Bronchial epithelial cell (primary cell): ENCODE results near the gene PROKR2. TPM values are rescaled to one million over a fixed set of nuclear protein-coding genes. Genes with fewer than 3 reads are reported as not detected.

Source experiments
- DNase-seq: peaks from one replicate; pipeline ENCODE4 v3.0.0-alpha.2; 2010; ENCODE audit warnings: low read depth
- FAIRE-seq: peaks from 2 replicates; lab custom pipeline; 2011; peaks lifted over from hg19 to GRCh38; lab: Jason Lieb, UNC
- H3K27me3 ChIP-seq: 2 replicates; pipeline ENCODE4 v1.5.1; 2011; ENCODE audit warnings: low read length; ENCODE audit not compliant: control insufficient read depth, insufficient read depth
- H3K36me3 ChIP-seq: 2 replicates; pipeline ENCODE4 v1.5.1; 2011; ENCODE audit warnings: low read length; ENCODE audit not compliant: control insufficient read depth, insufficient read depth
- H3K4me3 ChIP-seq: 2 replicates; pipeline ENCODE4 v1.5.1; 2011; ENCODE audit warnings: mild to moderate bottlenecking, low read depth, low read length, control low read depth
- total RNA-seq: library from RNA; depleted of rRNA; stranded (reverse); fragments of >200 nt; gene quantifications from 2 replicates; pipeline ENCODE4 v1.2.1, GENCODE V29; 2014
- TF ChIP-seq, protein P1 (sequence below): IDR thresholded peaks from 2 replicates; pipeline ENCODE4 v1.5.1; 2011; ENCODE audit warnings: mild to moderate bottlenecking, moderate library complexity, low read length, control low read depth, inconsistent platforms; ENCODE audit not compliant: insufficient read depth, severe bottlenecking

Gene PROKR2
- total RNA-seq, 1 donor from 2014 or later, result not detected

DNA sequence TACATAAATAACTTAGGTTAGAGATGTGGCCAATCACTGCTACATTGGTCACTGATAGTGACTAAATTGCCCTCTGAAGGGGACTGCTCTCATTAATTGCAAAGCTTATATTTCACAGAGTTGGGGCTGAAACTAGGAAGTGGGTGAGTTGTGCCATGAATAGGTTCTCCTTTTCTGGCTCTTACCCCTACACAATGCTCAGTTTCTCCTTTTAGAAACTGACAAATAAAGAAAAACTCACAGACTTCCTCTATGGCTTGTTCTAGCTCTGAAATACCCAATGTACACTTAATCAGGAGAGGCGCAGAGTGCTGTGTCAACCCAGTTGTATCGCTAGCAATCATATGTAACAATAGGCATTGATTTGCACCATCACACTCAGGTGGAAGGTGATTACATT, 41.2 kb upstream of the PROKR2 start:
- TF ChIP-seq, protein P1, sequence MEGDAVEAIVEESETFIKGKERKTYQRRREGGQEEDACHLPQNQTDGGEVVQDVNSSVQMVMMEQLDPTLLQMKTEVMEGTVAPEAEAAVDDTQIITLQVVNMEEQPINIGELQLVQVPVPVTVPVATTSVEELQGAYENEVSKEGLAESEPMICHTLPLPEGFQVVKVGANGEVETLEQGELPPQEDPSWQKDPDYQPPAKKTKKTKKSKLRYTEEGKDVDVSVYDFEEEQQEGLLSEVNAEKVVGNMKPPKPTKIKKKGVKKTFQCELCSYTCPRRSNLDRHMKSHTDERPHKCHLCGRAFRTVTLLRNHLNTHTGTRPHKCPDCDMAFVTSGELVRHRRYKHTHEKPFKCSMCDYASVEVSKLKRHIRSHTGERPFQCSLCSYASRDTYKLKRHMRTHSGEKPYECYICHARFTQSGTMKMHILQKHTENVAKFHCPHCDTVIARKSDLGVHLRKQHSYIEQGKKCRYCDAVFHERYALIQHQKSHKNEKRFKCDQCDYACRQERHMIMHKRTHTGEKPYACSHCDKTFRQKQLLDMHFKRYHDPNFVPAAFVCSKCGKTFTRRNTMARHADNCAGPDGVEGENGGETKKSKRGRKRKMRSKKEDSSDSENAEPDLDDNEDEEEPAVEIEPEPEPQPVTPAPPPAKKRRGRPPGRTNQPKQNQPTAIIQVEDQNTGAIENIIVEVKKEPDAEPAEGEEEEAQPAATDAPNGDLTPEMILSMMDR, result no peak
- H3K4me3 ChIP-seq, result no peak overlapping the region
- DNase-seq (no peak), FAIRE-seq (no peak)
- H3K36me3 ChIP-seq, result no peaks in the 10 kb centered on the region
- H3K27me3 ChIP-seq, result peaks cover 2% of the 10 kb centered on the region

DNA sequence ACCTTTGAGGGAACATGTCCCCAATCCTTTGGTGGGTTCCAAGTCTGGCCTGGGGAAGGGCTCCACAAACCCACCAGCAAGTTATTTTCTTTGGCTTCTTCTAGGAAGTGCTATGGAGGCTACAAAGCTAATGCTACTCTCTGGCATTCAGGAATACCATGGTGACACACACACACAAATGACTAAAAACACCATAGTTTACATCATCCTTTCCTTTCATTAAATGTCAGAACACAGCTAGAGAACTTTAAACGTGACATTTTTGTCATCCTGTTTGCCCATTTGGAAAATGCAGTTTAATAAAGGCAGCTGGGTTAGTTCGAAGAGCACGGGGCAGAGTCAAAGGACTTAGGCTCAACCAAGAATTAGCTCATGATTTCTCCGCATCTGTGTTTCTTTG, 40.2 kb upstream of the PROKR2 start:
- Histone ChIP-seq H3K27me3 (peaks cover 2% of the 10 kb centered on the region), H3K36me3 (no peaks in the 10 kb centered on the region), H3K4me3 (no peak overlapping the region)
- FAIRE-seq (no peak), DNase-seq (no peak)
- TF ChIP-seq, protein P1, result no peak

DNA sequence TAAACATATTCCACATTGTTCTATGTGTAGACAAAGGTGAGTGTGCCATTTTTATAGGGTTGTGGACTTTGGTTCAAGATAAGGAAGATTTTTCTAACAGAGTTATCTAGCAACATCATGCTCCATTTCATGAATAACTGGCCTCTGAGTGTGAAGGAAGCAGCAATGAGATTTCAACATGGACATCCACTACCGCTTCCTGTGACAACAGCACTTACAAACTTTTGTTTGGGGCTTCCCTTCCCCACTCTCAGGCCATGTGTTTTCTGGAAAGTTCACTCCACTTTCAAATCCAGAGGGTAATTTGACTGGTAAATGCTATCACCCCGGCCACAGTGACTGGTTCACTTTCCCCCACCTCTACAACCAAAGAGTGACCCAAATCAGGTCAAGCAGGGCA, 38.1 kb upstream of the PROKR2 start:
- FAIRE-seq (peak; percentile 86), DNase-seq (no peak)
- H3K4me3 ChIP-seq, result no peak overlapping the region
- TF ChIP-seq, protein P1, result no peak
- H3K36me3 ChIP-seq, result no peaks in the 10 kb centered on the region
- H3K27me3 ChIP-seq, result peaks cover 2% of the 10 kb centered on the region

DNA sequence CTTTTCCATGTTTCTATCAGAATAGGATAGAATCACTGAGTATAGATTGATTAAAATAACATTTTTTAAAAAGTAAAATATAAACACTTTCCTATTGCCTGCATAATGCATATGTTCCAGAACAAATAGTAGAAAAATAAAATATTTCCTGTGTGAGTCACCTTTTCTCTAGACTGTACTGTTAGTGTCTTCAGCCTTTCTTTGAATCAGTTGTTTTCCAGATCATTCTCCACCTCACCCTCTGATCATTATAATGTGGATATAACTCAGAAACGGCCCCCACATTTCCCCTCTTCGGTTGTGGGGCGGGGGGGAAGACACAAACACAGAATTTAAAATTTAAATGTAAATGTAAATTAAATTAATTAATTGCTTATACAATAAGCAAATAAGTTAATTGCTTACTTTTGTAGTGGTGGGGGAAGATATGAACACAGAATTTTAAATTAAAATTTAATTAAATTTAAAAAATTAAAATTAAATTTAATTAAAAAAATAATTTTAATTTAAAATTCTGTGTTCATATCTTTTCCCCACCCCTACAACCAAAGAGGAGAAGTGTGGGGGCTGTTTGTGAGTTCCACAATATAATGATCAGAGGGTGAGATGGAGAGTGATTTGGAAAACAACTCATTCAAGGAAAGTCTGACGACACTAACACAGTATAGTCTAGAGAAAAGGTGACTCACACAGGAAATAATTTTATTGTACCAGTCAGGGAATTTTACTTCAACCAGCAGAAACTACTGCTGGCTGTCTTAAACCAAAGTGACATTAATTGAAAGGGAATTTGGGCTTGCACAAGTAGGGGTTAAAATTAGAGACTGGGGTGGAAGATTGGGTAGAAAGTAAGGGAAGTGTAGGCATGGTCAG, 37.1 kb upstream of the PROKR2 start:
- Histone ChIP-seq H3K36me3 (no peaks in the 10 kb centered on the region), H3K27me3 (peaks cover 2% of the 10 kb centered on the region), H3K4me3 (no peak overlapping the region)
- peak; percentile 83 for DNase-seq
- TF ChIP-seq, protein P1, result no peak
- no peak for FAIRE-seq

DNA sequence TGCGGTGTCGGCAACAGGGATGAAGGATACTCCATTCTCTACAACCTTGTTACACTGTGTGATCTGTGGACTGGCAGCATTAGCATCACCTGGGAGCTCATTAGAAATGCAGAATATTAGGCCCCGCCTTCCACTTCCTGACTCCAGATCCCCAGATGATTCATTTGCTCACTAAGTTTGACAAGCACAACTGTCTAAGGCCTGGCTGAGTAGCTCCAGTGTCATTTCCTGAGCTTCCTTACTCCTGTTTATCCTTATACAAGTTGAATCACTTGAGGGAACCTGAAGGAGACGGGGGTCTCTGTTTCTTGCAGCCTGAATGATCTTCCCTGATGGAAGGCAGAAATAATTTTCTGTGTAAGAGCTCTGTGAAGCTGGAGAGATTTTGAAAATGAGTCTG, 32.7 kb upstream of the PROKR2 start:
- DNase-seq (peak; percentile 85), FAIRE-seq (no peak)
- no peak overlapping the region for H3K4me3 ChIP-seq
- H3K36me3 ChIP-seq, result no peaks in the 10 kb centered on the region
- TF ChIP-seq, protein P1, result no peak
- H3K27me3 ChIP-seq, result no peaks in the 10 kb centered on the region
